ENCODE measurements around the gene PXT1. TPM values are rescaled to one million over a fixed set of nuclear protein-coding genes. Genes with fewer than 3 reads are reported as not detected.

The PXT1 gene
- total and polyA plus RNA-seq, 9 of the 15 experiments (the other 6 are each of a cell fraction or from before 2014, with no cell fraction given), result 0.09 to 0.11 (median 0.10) TPM; not detected in 5

DNA sequence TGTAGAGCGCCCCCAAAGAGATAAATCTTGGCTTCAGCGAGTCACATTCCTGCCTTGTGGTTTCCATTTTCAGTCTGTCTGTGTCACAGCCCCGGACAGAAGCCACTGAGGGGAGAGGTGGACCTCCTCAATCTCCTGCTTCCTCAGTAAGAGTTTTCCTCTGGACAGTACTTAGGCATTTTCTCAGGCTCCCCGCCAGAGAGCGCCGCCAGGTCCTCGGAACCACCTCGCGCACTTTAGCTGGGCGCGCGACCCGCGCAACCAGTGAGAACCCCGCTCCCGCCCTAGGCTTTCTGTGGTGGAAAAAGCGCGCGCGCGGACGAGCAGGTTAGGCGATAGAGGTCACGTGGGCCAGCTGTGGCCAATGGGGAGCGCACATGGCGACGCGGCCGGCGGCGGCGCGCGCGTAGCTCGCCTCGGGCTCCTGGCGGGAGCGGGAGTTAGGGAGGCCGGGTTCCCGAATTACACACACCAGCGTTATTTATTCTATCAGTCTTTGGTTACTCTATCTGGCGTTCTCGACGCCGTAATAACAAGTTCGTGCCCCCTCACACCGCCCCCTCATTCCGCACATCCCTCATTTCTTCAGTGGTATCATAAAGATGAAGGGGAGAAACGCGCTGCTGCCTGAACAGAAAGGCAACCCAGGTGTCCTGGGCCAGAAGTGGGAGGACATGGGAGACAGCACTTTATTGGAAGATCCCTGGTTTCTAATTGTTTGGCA is 19.4 kb downstream of the PXT1 start (continued):
- TF ChIP-seq REST (IDR thresholded peaks at IDR 0.05; ENCODE audit: borderline replicate concordance) (peak; percentile 97), REST (CRISPR knock-in tag; IDR thresholded peaks at IDR 0.05; ENCODE audit: low read depth) (no peak), ZNF764 (CRISPR knock-in tag; IDR thresholded peaks at IDR 0.05; ENCODE audit: low read depth) (no peak), GTF2E2 (tag; IDR thresholded peaks at IDR 0.05) (peak; percentile 63), ATF3 (IDR thresholded peaks at IDR 0.05) (no peak), ATF3 (CRISPR knock-in tag; conservative IDR thresholded peaks at IDR 0.05) (peak; percentile 72), BDP1 (IDR thresholded peaks at IDR 0.05; ENCODE audit: insufficient read depth, insufficient read length) (no peak), POLR2A (conservative IDR thresholded peaks at IDR 0.05) (peak; percentile 90), NUFIP1 (IDR thresholded peaks at IDR 0.05; ENCODE audit: partially characterized antibody) (no peak), EWSR1 (IDR thresholded peaks at IDR 0.05; ENCODE audit: borderline replicate concordance, low read depth, partially characterized antibody) (no peak), SMAD2 (IDR thresholded peaks at IDR 0.05; ENCODE audit: low read depth, low read length) (no peak), ZNF133 (CRISPR knock-in tag; IDR thresholded peaks at IDR 0.05) (no peak), SMC3 (conservative IDR thresholded peaks at IDR 0.05; ENCODE audit: insufficient read depth, low read depth, low read length) (peak; percentile 93), ZNF324 (CRISPR knock-in tag; IDR thresholded peaks at IDR 0.05) (peak; percentile 39; the same call in 1 of the 2 replicates)
- TF ChIP-seq, protein P1, sequence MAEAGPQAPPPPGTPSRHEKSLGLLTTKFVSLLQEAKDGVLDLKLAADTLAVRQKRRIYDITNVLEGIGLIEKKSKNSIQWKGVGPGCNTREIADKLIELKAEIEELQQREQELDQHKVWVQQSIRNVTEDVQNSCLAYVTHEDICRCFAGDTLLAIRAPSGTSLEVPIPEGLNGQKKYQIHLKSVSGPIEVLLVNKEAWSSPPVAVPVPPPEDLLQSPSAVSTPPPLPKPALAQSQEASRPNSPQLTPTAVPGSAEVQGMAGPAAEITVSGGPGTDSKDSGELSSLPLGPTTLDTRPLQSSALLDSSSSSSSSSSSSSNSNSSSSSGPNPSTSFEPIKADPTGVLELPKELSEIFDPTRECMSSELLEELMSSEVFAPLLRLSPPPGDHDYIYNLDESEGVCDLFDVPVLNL (CRISPR knock-in tag; IDR thresholded peaks at IDR 0.05; ENCODE audit: low read depth), result peak; percentile 82; the same call in 1 of the 2 replicates
